NCI-H82 treated with DMSO at 0.1 percent for 48 hours (cell line): Measurements from ENCODE around the gene MBD5.
"Not testable (repeated sequence)": the region's sequence is repeated elsewhere in the genome, so short reads cannot be mapped to it uniquely, and the experiment has no call there.

Experiments used
- DNase-seq: peaks from one replicate; lab custom pipeline; 2025; ENCODE audit not compliant: unreplicated experiment; lab: John Stamatoyannopoulos, UW

MBD5 gene

DNA sequence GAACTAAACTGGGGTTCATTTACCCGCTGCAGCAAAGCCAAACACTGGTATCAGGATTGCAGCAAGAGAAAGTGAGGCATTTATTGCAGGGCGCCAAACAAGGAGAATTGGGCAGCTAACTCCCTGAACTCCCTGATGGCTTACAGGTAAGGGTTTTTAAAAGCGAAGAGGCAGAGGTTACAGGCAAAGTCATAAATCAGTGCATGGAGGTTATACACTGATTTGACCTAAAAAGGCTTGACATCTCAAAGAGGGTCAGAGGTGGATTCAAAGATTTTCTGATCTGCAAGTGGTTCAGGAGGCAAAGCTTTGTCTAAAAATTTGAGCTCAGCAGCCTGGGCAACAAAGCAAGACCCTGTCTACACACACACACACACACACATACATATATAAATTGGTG is 520.9 kb downstream of the MBD5 start:
- DNase-seq, result no peak

DNA sequence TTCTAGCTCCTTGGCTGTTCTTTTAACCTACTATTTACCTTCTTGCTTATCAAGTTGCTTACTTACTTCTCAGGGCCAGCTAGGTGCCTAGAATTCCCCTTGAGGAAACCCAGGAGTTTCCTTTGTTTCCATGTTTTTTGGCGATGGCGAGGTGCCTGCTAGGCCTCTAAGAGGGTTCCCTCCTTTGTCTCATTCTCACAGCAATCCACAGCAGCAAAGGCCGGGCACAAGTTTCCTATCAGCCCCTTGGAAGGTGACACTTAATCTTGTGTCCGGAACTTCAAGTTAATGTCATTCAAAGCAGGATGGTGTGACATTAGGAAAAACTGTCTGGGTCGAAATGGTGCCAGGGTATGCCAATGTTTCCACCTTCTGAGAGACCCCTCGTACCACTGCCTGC is 521.7 kb downstream of the MBD5 start:
- DNase-seq, result no peak

DNA sequence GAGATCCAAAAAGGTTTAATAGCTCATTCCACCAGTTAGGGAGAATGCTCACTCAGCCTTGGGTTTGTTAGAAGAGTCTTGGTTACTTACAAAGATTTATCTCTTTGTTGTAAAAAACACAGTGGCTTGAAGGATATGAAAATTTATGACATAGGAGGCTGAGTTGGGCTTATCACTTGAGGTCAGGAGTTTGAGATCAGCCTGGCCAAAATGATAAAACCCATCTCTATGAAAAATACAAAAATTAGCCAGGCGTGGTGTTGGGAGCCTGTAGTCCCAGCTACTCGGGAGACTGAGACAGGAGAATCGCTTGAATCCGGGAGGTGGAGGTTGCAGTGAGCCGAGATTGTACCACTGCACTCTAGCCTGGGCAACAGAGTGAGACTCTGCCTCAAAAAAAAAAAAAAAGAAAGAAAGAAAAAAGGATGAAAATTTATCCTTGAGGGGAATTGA is 522.2 kb downstream of the MBD5 start:
- DNase-seq, result not testable (repeated sequence)

DNA sequence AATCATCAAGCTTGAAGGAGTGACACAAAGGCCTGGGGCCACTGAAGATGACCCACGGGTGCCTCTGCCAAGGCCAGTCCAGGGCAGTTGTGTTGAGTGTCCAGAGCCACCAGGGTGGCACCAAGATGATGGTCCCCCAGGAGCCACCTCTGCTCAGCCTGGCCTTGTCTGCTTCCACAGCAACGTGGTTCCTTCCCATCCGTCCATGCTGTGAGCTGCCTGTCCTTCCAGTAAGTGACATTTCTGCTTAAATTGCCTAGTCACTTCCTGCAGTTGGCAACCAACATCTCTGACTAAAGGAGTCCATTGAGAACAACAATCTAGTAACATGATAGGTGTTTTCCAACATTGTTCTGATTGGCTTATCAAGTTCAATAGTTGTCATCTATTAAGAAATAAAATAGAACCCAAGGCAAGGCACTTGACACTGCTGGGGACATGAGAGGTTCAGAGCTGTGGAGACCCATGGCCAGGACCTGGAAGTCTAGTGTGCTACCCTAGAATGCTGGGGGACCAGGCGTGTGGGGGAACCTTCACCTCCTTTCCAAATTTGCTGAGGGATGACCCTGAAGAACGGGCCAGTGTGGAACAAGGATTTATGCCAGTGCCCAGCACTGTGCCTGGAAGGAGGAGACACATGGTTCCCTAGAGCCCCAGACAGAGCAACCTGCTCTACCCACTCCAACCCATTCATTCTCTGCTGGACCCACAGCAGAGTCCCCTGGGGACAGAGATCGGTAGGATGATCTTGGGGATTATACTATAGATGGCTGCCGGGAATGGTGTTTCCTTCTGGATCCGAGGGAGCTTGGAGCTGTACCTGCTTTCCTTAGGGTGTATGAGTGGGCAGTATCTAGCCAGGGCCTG is 524.7 kb downstream of the MBD5 start:
- no peak for DNase-seq

DNA sequence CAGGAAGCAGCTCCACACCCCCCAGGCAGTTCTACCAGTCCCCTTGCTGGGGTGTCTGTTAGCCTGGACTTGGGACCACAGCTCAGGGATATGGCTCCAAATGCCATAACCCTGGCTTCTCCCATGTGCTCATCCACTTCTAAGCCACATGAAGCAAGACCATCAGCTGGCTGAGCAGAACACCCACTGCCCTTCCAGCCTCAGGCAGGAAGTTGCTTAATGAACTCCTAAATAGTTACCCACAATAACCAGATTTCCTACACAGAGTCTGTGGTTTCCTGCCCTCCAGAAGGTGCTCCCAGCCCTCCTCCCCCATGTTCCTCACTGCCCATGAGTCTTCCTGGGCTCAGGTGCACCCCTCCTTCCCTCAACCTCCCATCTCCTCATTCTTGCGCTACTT is 525.4 kb downstream of the MBD5 start:
- no peak for DNase-seq

DNA sequence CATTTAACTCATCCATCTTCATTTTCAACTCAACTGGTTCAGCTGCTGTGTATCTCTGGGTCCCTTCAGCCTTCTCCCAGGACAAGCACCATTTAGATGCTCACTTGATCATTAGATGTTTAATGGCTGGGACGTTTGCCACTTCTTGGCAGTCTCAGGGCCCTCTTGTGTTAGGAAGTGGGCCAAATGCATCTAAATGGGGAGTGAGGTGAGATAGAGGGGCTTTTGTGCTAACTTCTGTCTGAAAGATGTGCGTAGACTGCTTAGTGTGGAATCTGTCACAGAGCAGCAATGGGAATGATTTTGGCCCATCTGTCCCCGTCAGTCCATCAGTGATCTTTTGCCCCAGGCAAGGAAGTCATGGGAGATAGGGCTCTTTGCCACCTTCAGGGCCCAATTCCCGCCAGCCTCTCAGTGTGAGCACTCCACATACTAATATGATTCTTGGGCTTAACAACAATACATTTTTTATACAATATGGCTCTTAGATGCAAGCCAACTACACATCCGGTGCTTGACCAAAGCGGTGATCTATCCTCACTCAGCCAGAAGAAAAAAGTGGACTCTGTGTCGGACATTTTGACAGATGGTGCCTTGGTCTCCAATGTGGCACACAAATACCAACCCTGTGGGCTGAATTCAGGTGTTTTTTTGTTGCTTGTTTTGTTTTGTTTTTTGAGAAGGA is 528.0 kb downstream of the MBD5 start:
- DNase-seq, result no peak

DNA sequence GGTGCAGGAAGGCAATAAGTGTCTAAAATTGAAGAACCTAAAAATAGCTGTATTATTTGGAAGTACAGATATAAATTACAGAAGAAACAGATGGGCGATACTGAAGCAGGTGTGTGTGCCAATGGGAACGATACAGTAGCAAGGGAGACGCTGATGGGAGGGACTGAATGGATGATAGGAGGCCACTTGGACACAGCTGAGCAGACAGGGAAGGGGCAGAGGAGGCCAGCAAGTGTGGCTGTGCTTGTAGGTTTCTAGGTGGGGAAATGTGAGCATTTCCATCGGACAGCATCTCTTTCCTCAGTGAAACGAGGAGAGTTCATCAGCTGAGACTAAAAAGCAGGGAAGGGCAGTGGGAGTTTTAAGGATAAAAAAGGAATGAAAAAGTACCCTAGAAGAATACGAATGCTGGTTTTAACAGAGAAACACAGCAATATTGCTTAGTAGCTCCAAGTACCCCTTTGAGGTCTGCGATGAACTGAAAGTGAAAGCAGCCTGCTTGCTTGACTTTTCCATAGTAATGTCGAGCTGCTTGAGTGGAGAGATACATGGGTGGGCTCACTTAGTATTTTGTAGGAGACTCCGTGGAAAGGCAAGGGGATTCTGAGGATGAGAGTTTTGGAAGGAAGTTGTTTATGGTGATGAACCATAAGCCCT is 531.9 kb downstream of the MBD5 start:
- no peak for DNase-seq

DNA sequence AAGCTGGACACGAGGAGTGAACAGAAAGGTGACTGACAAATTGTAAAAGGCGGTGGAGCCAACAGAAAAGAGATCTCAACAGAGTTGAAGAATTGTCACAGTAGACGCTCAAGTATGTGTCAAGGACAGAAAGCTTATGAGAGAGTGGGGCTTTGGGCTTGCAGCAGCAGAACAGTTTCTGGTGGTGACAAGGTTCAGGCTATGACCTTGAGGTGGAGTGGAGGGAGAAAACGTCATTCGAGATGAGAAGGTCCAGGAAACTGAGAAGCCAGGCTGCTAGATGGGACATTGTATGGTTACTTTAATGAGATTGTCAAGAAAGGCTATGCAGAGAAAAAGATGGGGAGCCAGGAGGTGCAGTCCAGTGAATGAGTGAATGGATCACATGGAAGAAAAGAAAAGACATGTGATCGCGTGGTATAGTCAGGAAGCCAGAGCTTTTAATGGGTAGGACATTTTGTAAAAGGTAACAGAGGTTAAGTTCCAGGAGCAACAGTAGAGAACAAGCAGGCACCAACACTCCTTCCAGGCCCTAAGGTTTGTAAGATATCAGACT is 532.5 kb downstream of the MBD5 start:
- no peak for DNase-seq

DNA sequence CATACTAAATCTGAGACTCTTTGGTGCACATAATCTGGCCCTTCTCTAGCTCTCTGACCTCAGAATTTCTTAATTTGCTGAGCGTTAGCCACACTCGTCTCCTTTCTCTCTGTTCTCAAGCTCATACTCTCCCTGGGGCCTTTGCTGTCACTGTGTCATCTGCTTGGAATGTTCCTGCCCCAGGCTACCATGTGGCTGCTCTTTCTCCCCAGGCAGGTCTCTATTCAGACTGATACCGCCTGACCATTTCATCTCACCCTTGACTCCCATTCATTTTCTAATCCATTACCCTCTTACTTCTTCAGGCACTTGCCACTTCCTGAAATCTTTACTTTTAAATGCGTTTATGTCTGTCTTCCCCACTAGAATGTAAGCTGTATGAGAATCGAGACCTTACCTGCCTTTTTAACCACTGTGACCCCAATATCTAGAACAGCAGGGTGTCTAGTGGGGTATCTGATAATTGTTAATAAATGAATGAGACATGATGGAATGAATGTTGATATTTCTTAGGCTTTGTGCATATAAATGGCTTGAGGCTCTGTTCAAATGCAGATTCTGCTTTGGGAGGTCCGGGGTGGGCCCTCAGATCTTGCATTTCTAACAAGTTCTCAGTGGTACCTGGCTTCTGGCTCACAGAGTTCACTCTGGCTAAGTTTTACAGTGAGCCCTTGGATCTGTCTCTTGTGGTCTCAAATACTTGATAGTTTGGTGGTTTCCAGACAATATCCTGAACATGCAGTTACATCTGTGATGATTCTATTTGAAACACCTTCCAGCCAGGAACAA is 533.8 kb downstream of the MBD5 start:
- no peak for DNase-seq

DNA sequence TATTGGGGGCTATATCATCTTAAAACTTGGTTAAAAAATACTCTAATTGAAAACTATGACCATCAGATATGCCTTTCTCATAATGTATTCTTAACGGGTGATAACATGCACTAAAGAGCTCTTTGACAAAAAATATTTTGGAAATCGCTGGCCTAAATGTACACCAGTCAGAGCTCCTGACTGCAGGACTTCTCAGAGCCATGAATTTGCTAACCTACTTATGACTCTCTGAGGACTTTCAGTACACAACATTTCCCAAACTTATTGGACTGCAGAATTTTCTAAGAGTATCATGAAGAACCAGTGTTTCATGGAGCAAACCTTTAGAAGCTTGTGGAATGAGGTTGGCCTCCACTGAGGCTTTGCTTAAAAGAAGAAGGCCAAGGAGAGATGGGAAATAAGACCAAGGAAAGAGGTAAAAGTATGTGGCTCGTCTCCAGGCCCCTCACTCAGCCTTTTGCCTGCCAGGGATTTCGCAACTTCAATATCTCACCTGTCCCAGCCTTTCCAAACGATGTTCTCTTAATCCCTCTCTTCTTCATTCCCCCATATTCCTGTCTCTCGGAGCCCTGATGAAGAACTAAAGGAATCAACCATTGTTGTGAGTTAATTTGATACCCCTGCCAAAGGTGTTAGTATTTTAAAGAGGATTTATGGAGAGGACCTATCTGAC is 534.9 kb downstream of the MBD5 start:
- DNase-seq, result no peak

DNA sequence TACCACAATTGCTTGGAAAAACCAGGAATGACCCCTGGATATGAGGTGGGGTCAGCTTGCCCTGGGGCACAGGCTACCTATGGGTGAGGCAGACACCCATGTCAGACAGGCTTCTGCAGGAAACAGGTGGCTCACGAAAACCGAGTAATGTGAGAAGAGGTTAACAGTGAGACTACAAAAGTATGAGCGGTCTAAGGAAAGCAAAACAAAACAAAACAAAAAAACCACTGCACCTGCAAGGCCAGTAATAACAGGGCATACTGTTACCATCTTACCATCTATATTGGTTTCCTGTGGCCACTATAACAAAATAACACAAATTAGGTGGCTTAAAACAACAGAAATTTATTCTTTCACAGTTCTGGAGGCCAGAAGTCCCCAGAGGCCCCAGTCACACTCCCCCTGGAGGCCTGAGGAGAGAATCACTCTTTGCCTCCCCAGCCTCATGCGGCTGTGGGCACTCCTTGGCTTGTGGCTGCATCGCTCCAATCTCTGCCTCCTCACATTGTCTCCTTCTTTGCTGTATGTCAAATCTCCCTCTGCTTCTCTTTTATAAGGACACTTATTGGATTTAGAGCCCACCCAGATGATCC is 537.0 kb downstream of the MBD5 start:
- DNase-seq, result no peak

DNA sequence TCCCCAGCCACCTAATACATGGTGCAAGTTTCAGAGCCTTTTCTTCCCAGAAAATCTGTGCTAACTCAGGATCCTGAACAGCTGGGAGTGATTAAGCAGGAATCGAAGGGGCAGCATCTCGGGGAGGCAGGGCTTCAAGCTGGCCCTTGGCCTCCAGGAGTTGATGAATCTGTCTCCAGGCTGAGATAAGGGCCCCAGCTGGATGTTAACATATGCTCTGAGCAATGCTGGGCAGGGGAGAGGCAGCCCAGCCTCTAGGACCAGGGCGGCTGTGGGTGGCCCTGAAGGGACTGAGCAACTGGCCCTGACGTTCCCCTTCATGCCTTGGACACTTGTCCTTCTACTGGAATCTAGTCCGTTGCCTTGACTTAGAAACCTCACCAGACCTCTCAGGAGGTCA is 539.6 kb downstream of the MBD5 start:
- no peak for DNase-seq

DNA sequence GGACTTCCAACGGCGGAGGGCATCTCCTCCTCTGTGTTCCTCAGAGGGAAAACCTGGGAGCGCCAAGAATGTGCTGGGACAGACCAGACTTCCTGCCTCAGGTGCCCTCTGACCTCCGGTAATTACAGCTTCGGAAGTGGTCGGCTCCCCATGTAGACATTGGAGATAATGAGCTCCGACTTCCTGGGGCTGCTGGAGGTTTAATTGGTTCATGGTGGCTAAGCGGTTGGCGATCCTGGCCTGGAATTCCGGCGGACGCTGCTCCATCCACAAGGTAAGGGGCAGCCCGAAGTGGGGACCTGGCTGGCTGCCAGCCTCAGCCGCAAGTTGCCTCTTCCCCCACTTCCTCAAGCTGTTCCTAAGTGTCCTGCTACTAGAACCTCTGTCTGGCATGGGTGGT is 540.5 kb downstream of the MBD5 start:
- no peak for DNase-seq

DNA sequence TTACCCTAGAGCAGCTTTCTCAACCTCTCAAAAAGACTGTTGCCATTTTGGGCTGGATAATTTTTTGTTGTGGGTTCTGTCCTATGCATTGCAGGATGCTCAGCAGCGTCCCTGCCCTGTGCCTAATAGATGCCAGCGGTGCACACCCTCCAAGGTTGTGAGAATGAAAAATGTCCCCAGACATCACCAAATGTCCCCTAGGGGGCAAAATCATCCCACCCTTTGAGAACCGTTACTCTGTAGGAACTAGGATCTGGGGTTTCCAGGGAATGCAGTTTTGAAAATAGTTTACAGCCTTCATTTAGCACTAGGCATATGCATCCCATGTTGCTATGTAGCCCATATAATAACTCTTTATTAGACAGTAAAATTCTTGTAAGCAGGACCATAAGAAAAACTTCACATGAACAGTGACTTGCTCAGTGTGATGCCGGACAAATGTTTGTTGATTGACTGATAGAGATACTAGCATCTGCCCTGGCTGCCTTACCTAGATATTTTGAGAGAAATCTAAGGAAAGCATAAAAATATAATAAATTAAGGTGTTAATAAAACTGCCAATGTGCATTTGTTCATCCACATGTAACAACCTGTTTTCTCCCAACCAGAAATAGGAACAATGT is 544.5 kb downstream of the MBD5 start:
- no peak for DNase-seq
